ENCODE measurements around the gene IFI35.

GRCh38 chr17:43031666-43032065, 25.1 kb downstream of the IFI35 start:
- TF ChIP-seq EZH2 (IDR thresholded peaks at IDR 0.05; ENCODE audit: insufficient read depth, poor library complexity, severe bottlenecking) (no peak), EZH2phosphoT487 (IDR thresholded peaks at IDR 0.05; ENCODE audit: insufficient read depth, low read depth) (no peak)
